H9 (cell line): ENCODE data around the gene CHRNA3. TPM values are rescaled to one million over a fixed set of nuclear protein-coding genes. Genes with fewer than 3 reads are reported as not detected.

Source experiments
- DNase-seq: peaks from one replicate; pipeline ENCODE4 v3.0.0-alpha.2; 2017
- H2AFZ ChIP-seq: one replicate; pipeline ENCODE4 v1.6.1; 2013; ENCODE audit warnings: mild to moderate bottlenecking, low read length, control low read depth, moderate library complexity
- H2AK5ac ChIP-seq: 2 replicates; pipeline ENCODE4 v1.6.1; 2013; ENCODE audit warnings: low read length, control low read depth, mixed read lengths; ENCODE audit not compliant: insufficient read length
- H2BK120ac ChIP-seq: one replicate; pipeline ENCODE4 v1.6.1; 2013; ENCODE audit warnings: low read depth, mild to moderate bottlenecking, low read length, control low read depth, inconsistent platforms; ENCODE audit not compliant: poor library complexity, severe bottlenecking
- H2BK12ac ChIP-seq: 2 replicates; pipeline ENCODE4 v1.6.1; 2013; ENCODE audit warnings: low read length, control low read depth, mixed read lengths, low read depth; ENCODE audit not compliant: insufficient read length
- H2BK15ac ChIP-seq: 2 replicates; pipeline ENCODE4 v1.6.1; 2013; ENCODE audit warnings: low read depth, low read length, control low read depth
- H2BK20ac ChIP-seq: one replicate; pipeline ENCODE4 v1.6.1; 2013; ENCODE audit warnings: low read depth, mild to moderate bottlenecking, low read length, control low read depth, inconsistent platforms; ENCODE audit not compliant: poor library complexity, severe bottlenecking
- H2BK5ac ChIP-seq: 2 replicates; pipeline ENCODE4 v1.6.1; 2013; ENCODE audit warnings: low read length, control low read depth, mixed read lengths; ENCODE audit not compliant: insufficient read length
- H3K14ac ChIP-seq: 2 replicates; pipeline ENCODE4 v1.6.1; 2013; ENCODE audit warnings: low read length, control low read depth; ENCODE audit not compliant: insufficient read depth
- H3K18ac ChIP-seq: 2 replicates; pipeline ENCODE4 v1.6.1; 2013; ENCODE audit warnings: low read depth, mild to moderate bottlenecking, mixed read lengths, low read length, control low read depth; ENCODE audit not compliant: insufficient read length
- H3K23ac ChIP-seq: 2 replicates; pipeline ENCODE4 v1.6.1; 2013; ENCODE audit warnings: low read length, control low read depth, mixed read lengths, low read depth; ENCODE audit not compliant: insufficient read length
- H3K23me2 ChIP-seq: 2 replicates; pipeline ENCODE4 v1.6.1; 2013; ENCODE audit warnings: low read depth, mild to moderate bottlenecking, mixed read lengths, low read length, control low read depth; ENCODE audit not compliant: insufficient read length, poor library complexity, severe bottlenecking
- H3K27ac ChIP-seq: 2 replicates; pipeline ENCODE4 v1.5.1; 2013; ENCODE audit warnings: low read length, control low read depth, mixed read lengths, low read depth; ENCODE audit not compliant: insufficient read length
- H3K27me3 ChIP-seq: 2 replicates; pipeline ENCODE4 v1.6.1; 2013; ENCODE audit warnings: low read length, control low read depth, inconsistent platforms; ENCODE audit not compliant: insufficient read depth
- H3K4ac ChIP-seq: 2 replicates; pipeline ENCODE4 v1.6.1; 2013; ENCODE audit warnings: low read depth, mild to moderate bottlenecking, control low read depth, inconsistent platforms, low read length, moderate library complexity
- H3K4me1 ChIP-seq: 2 replicates; pipeline ENCODE4 v1.6.1; 2013; ENCODE audit warnings: low read length, control low read depth, inconsistent platforms; ENCODE audit not compliant: insufficient read depth
- H3K4me2 ChIP-seq: 2 replicates; pipeline ENCODE4 v1.6.1; 2013; ENCODE audit warnings: low read length, control low read depth, mixed read lengths; ENCODE audit not compliant: insufficient read length, insufficient read depth
- H3K56ac ChIP-seq: 2 replicates; pipeline ENCODE4 v1.6.1; 2013; ENCODE audit warnings: low read depth, mild to moderate bottlenecking, mixed read lengths, low read length, control low read depth; ENCODE audit not compliant: insufficient read length
- H3K79me1 ChIP-seq: 2 replicates; pipeline ENCODE4 v1.6.1; 2013; ENCODE audit warnings: low read depth, mild to moderate bottlenecking, moderate library complexity, low read length, control low read depth, inconsistent platforms; ENCODE audit not compliant: insufficient read depth, poor library complexity, severe bottlenecking
- H3K79me2 ChIP-seq: 2 replicates; pipeline ENCODE4 v1.6.1; 2013; ENCODE audit warnings: low read length, control low read depth, inconsistent platforms; ENCODE audit not compliant: insufficient read depth
- H3K9ac ChIP-seq: 2 replicates; pipeline ENCODE4 v1.6.1; 2013; ENCODE audit warnings: low read length, control low read depth, mixed read lengths; ENCODE audit not compliant: insufficient read length; ENCODE audit errors: extremely low read depth
- H3K9me3 ChIP-seq: one replicate; pipeline ENCODE4 v1.6.1; 2013; ENCODE audit warnings: low read depth, low read length, inconsistent platforms; ENCODE audit not compliant: control insufficient read depth
- H3T11ph ChIP-seq: one replicate; pipeline ENCODE4 v1.6.1; 2013; ENCODE audit warnings: mild to moderate bottlenecking, low read length, control low read depth, inconsistent platforms
- H4K20me1 ChIP-seq: one replicate; pipeline ENCODE4 v1.6.1; 2013; ENCODE audit not compliant: control insufficient read depth, insufficient read length, insufficient read depth
- H4K5ac ChIP-seq: 2 replicates; pipeline ENCODE4 v1.6.1; 2013; ENCODE audit warnings: low read depth, mild to moderate bottlenecking, mixed read lengths, low read length, control low read depth; ENCODE audit not compliant: insufficient read length
- H4K8ac ChIP-seq: replicated peaks from 2 replicates; pipeline ENCODE4 v1.6.1; 2013; ENCODE audit warnings: low read length, control low read depth, mixed read lengths, low read depth; ENCODE audit not compliant: insufficient read length
- H4K91ac ChIP-seq: 2 replicates; pipeline ENCODE4 v1.6.1; 2013; ENCODE audit warnings: low read depth, mild to moderate bottlenecking, moderate library complexity, mixed read lengths, low read length, control low read depth; ENCODE audit not compliant: insufficient read length
- H3K27ac Mint-ChIP-seq, 3 experiments: 2 replicates in 2 of 3; 3 replicates in 1 of 3; pipeline ENCODE4 v1.8.0; 2020 to 2021; ENCODE audit warnings: mixed read lengths in 3 of 3, mild to moderate bottlenecking in 1 of 3, moderate library complexity in 1 of 3
- H3K27me3 Mint-ChIP-seq: 2 replicates; pipeline ENCODE4 v1.8.0; 2021; ENCODE audit warnings: low read depth, mild to moderate bottlenecking, moderate library complexity, mixed read lengths
- H3K36me3 Mint-ChIP-seq, 3 experiments: 2 replicates in 2 of 3; 3 replicates in 1 of 3; pipeline ENCODE4 v1.8.0; 2020 to 2021; ENCODE audit warnings: low read depth in 3 of 3, mixed read lengths in 3 of 3; ENCODE audit not compliant: insufficient read depth in 1 of 3
- H3K4me1 Mint-ChIP-seq, 2 experiments: 2 replicates each; pipeline ENCODE4 v1.8.0; 2020; ENCODE audit warnings: mixed read lengths in 2 of 2
- H3K4me3 Mint-ChIP-seq, 2 experiments: 2 replicates in 1 of 2; 3 replicates in 1 of 2; pipeline ENCODE4 v1.8.0; 2020 to 2021; ENCODE audit warnings: mild to moderate bottlenecking in 2 of 2, mixed read lengths in 2 of 2, moderate library complexity in 1 of 2
- H3K9me3 Mint-ChIP-seq, 2 experiments: 2 replicates in 1 of 2; 3 replicates in 1 of 2; pipeline ENCODE4 v1.8.0; 2020; ENCODE audit warnings: mild to moderate bottlenecking in 2 of 2, mixed read lengths in 2 of 2, moderate library complexity in 1 of 2
- WGBS: extraction: QIAGEN DNeasy Blood & Tissue Kit; methylation state at CpG from one replicate; pipeline ENCODE4 v1.1.7; 2013; ENCODE audit warnings: missing lambda C conversion rate, low lambda C conversion rate, mixed read lengths; ENCODE audit not compliant: insufficient read length; ENCODE audit errors: extremely low coverage; 5-methylcytosine and 5-hydroxymethylcytosine counted together
- total RNA-seq: library from RNA; stranded (reverse); gene quantifications from 2 replicates; pipeline ENCODE4 v1.2.1, GENCODE V29; 2021
- TF ChIP-seq, protein P1 (sequence below): fragments of 200-600 bp; sonication (generic); conservative IDR thresholded peaks from 3 replicates; pipeline ENCODE4 v1.8.0; 2021; ENCODE audit warnings: antibody characterized with exemption, mild to moderate bottlenecking

The CHRNA3 gene
- total RNA-seq, 1 experiment from 2014 or later = 0.81 TPM

DNA sequence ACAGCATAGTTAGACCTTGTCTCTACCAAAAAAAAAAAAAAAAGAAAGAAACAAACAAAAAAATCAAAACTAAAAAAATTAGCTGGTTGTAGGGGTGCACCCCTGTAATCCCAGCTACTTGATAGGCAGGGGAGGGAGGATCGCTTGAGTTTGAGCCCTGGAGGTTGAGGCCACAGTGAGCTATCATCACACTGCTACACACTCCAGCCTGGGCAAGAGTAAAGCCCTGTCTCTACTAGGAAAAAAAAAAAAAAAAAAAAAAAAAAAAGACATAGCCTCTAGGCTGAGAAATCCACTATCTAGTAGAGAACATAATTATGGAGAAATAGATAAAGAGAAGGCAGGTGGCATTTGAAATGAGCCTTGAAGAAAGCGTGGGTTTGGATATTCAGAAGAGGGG is 57.7 kb downstream of the CHRNA3 start:
- TF ChIP-seq, protein P1, sequence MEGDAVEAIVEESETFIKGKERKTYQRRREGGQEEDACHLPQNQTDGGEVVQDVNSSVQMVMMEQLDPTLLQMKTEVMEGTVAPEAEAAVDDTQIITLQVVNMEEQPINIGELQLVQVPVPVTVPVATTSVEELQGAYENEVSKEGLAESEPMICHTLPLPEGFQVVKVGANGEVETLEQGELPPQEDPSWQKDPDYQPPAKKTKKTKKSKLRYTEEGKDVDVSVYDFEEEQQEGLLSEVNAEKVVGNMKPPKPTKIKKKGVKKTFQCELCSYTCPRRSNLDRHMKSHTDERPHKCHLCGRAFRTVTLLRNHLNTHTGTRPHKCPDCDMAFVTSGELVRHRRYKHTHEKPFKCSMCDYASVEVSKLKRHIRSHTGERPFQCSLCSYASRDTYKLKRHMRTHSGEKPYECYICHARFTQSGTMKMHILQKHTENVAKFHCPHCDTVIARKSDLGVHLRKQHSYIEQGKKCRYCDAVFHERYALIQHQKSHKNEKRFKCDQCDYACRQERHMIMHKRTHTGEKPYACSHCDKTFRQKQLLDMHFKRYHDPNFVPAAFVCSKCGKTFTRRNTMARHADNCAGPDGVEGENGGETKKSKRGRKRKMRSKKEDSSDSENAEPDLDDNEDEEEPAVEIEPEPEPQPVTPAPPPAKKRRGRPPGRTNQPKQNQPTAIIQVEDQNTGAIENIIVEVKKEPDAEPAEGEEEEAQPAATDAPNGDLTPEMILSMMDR = no peak
- Histone ChIP-seq H2BK20ac (no peak overlapping the region), H3K27ac (no peak overlapping the region), H2BK5ac (no peak overlapping the region), H3T11ph (no peak overlapping the region), H3K79me1 (no peaks in the 10 kb centered on the region), H3K4ac (no peak overlapping the region), H2BK15ac (no peak overlapping the region), H3K23ac (no peak overlapping the region), H3K9me3 (no peaks in the 10 kb centered on the region), H3K18ac (no peak overlapping the region), H3K4me1 (no peaks in the 10 kb centered on the region), H2BK120ac (no peak overlapping the region), H4K20me1 (no peaks in the 10 kb centered on the region), H3K14ac (no peak overlapping the region), H4K91ac (no peak overlapping the region), H3K9ac (no peak overlapping the region), H4K8ac (no peak overlapping the region), H2BK12ac (no peak overlapping the region), H2AK5ac (no peak overlapping the region), H2AFZ (no peak overlapping the region), H4K5ac (no peak overlapping the region), H3K23me2 (peaks cover 6% of the 10 kb centered on the region), H3K4me2 (no peak overlapping the region), H3K27me3 (no peaks in the 10 kb centered on the region), H3K79me2 (0 out of 2 replicates have a peak, but pooled peaks cover 3% of the 10 kb centered on the region), H3K56ac (no peak overlapping the region)
- H3K27me3 Mint-ChIP-seq = no peaks in the 10 kb centered on the region; the same call in 1 of the 2 replicates
- no CpG with 5 or more reads among the region's 2 CpGs for WGBS
- H3K4me3 Mint-ChIP-seq = no peak overlapping the region
- DNase-seq = no peak
- no peaks in the 10 kb centered on the region for H3K9me3 Mint-ChIP-seq
- H3K4me1 Mint-ChIP-seq = peaks cover 28% of the 10 kb centered on the region in 2 experiments
- H3K36me3 Mint-ChIP-seq = peaks cover 0 to 3% (median 1%) of the 10 kb centered on the region in 3 experiments; a peak in 3 of 7 replicates
- H3K27ac Mint-ChIP-seq = no peak overlapping the region
